ENCODE measurements around the gene PCOLCE2. TPM values are rescaled to one million over a fixed set of nuclear protein-coding genes. Genes with fewer than 3 reads are reported as not detected.

Gene PCOLCE2
- total and polyA plus RNA-seq, 2 of the 8 experiments (the other 6 are each of a cell fraction or from before 2014, with no cell fraction given): 11.1 to 12.6 TPM

- TF ChIP-seq POU5F1 (IDR thresholded peaks at IDR 0.05; ENCODE audit: low read depth, low read length): no peak
- TF ChIP-seq RBBP5 (IDR thresholded peaks at IDR 0.05; ENCODE audit: borderline replicate concordance, low read depth, low read length): no peak
- no peak for TF ChIP-seq HDAC6 (IDR thresholded peaks at IDR 0.05; ENCODE audit: low read depth, low read length)
- TF ChIP-seq SUZ12 (IDR thresholded peaks at IDR 0.05; ENCODE audit: low read length): no peak
- no peak for TF ChIP-seq BRCA1 (IDR thresholded peaks at IDR 0.05; ENCODE audit: low read depth, low read length)
- no peak for TF ChIP-seq TAF1 (IDR thresholded peaks at IDR 0.05; ENCODE audit: low read depth, low read length)
- no peak for TF ChIP-seq KDM1A (IDR thresholded peaks at IDR 0.05; ENCODE audit: borderline replicate concordance, low read length)
- no peak for TF ChIP-seq RFX5 (IDR thresholded peaks at IDR 0.05; ENCODE audit: borderline replicate concordance, low read depth, low read length)
- no peak for TF ChIP-seq GTF2F1 (IDR thresholded peaks at IDR 0.05; ENCODE audit: borderline replicate concordance, low read depth, low read length)
- TF ChIP-seq CREB1 (IDR thresholded peaks at IDR 0.05): no peak
Measured at GRCh38 chr3:142795332-142795731, 93.6 kb downstream of the PCOLCE2 start (continued).

Measured in H1 (cell line).